Memory B cell (primary cell): ENCODE data around the gene AGAP3.

ENCODE experiments used
- ATAC-seq: fragments of 150-1000 bp; cut with Tn5 transposase; 2 replicates; pipeline ENCODE4 v1.10.0; 2021; ENCODE audit warnings: low read depth, mild to moderate bottlenecking, moderate library complexity
- DNase-seq, 2 donors: peaks; one replicate each; pipeline ENCODE4 v3.0.0; 2022; ENCODE audit warnings: low spot score in 2 of 2
- H3K27ac Mint-ChIP-seq: one replicate; pipeline ENCODE4 v1.8.0; 2022; ENCODE audit warnings: mild to moderate bottlenecking, moderate library complexity, mixed read lengths
- H3K27me3 Mint-ChIP-seq: one replicate; pipeline ENCODE4 v1.8.0; 2022; ENCODE audit warnings: mixed read lengths
- H3K36me3 Mint-ChIP-seq: one replicate; pipeline ENCODE4 v1.8.0; 2022; ENCODE audit warnings: mild to moderate bottlenecking, mixed read lengths
- H3K4me1 Mint-ChIP-seq: one replicate; pipeline ENCODE4 v1.8.0; 2022; ENCODE audit warnings: mixed read lengths
- H3K4me3 Mint-ChIP-seq: one replicate; pipeline ENCODE4 v1.8.0; 2022; ENCODE audit warnings: mild to moderate bottlenecking, moderate library complexity, mixed read lengths
- H3K9me3 Mint-ChIP-seq: one replicate; pipeline ENCODE4 v1.8.0; 2022; ENCODE audit warnings: mixed read lengths

AGAP3 gene

DNA sequence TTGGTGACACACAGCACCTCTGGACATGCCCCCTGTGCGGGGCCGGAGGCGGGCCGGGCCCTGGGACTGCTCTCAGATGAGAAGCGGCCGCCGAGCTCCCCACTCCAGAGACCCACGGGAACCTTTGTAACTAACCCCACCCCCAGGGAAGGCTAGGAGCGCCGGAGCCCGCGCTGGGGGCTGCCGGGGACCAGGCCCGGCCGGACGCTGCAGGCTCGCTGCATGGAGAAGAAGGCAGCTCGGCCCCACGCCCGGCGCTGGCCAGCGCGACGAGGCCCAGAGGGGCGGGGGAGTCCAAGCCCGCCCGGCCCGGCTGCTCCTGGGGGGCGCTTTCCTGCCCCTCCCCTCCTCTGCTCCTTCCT is 36.5 kb downstream of the AGAP3 start:
- Mint-ChIP-seq H3K4me3 (no peak overlapping the region), H3K9me3 (no peaks in the 10 kb centered on the region), H3K27me3 (no peaks in the 10 kb centered on the region), H3K27ac (no peak overlapping the region), H3K4me1 (peaks cover 4% of the 10 kb centered on the region), H3K36me3 (peaks cover 28% of the 10 kb centered on the region)
- no peak for DNase-seq
- no peak for ATAC-seq

DNA sequence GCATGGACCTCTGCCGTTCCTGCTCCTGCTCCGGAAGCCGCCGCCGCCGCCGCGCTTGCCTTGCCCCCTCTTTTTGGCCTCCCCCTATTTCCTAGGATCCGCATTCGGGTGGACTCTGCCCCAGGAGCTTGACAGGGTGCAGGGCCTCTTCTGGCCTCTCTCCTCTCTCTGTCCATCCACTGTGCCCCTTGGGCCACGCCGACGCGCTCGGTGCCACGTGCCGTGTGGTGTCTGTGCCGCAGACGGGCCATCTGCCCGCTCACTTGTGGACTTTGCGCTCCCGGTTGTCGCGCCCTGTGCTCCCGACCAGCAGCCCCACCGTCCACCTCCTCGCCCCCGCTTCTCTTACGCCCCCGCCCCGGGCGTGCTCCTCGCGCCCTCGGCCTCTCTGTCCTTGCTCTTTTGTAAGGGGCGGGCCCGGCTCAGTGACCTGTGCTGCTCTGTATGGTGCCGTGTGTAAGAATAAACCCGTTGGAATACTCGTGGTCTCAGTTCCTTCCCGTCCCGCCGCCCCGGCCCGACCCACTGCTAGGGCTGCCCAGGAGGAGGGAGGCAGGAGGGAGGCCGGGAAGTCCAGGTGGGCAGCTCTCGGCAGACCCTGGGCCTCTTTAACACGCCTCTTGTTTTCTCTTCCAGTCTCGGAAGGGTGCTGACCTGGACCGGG is 37.0 kb downstream of the AGAP3 start:
- DNase-seq, result no peak
- H3K4me3 Mint-ChIP-seq, result no peak overlapping the region
- H3K9me3 Mint-ChIP-seq, result no peaks in the 10 kb centered on the region
- H3K27ac Mint-ChIP-seq, result no peak overlapping the region
- H3K27me3 Mint-ChIP-seq, result no peaks in the 10 kb centered on the region
- ATAC-seq, result no peak
- peaks cover 4% of the 10 kb centered on the region for H3K4me1 Mint-ChIP-seq
- peaks cover 28% of the 10 kb centered on the region for H3K36me3 Mint-ChIP-seq

DNA sequence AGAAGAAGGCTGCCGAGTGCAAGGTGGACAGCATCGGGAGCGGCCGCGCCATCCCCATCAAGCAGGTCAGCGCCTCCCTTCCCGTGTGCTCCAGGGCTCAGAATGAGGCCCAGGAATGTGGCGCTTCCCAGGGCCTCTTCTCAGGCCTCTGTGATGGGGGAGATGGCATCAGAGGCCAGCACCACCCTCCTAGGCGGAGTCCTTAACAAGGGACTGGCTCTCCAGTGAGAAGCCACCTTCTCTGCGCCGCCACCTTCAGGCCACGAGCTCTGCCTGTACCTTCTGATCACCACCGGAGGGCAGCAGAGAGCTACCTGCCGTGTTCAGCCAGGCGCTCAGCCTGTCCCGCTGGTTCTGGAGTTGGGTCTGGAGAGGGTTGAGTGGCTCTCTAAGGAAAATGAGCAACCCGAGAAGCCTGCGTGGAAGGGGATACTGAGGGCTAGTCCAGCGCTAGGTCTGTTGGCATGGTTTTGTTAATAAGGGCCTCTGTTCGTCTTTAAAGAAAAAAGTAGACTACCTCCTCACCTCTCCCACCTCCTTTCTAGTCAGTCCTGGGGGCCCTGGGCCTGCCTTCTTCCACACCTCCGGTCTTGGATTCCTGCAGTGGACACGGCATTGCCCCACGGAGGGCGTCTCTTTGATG is 37.7 kb downstream of the AGAP3 start:
- H3K4me3 Mint-ChIP-seq, result no peak overlapping the region
- H3K4me1 Mint-ChIP-seq, result peaks cover 4% of the 10 kb centered on the region
- no peaks in the 10 kb centered on the region for H3K27me3 Mint-ChIP-seq
- H3K9me3 Mint-ChIP-seq, result no peaks in the 10 kb centered on the region
- DNase-seq (peak; percentile 83 to 88), ATAC-seq (peak; percentile 98)
- no peak overlapping the region for H3K27ac Mint-ChIP-seq
- peaks cover 29% of the 10 kb centered on the region for H3K36me3 Mint-ChIP-seq

DNA sequence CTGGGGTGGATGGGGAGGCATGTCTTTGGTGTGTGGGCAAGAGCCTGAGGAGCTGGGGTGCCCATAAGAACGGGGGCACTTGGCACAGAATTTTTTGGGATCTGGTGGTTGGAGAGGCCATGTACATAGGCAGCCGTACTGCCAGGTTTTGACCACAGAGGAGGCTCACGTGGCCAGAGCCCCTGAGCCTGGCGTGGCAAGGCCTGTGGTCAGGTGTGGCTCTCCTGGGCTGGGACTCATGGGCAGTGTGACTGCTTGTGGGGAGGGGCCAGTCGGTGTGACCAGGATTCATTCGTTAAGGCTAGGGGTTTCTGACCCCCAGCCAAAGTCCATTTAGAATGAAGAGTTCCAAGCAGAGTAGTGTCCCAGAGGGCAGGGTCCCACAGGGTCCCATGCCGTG is 38.2 kb downstream of the AGAP3 start:
- no peak for ATAC-seq
- peaks cover 27% of the 10 kb centered on the region for H3K36me3 Mint-ChIP-seq
- peaks cover 4% of the 10 kb centered on the region for H3K4me1 Mint-ChIP-seq
- no peak for DNase-seq
- H3K9me3 Mint-ChIP-seq, result no peaks in the 10 kb centered on the region
- H3K27ac Mint-ChIP-seq, result no peak overlapping the region
- H3K27me3 Mint-ChIP-seq, result no peaks in the 10 kb centered on the region
- H3K4me3 Mint-ChIP-seq, result no peak overlapping the region

DNA sequence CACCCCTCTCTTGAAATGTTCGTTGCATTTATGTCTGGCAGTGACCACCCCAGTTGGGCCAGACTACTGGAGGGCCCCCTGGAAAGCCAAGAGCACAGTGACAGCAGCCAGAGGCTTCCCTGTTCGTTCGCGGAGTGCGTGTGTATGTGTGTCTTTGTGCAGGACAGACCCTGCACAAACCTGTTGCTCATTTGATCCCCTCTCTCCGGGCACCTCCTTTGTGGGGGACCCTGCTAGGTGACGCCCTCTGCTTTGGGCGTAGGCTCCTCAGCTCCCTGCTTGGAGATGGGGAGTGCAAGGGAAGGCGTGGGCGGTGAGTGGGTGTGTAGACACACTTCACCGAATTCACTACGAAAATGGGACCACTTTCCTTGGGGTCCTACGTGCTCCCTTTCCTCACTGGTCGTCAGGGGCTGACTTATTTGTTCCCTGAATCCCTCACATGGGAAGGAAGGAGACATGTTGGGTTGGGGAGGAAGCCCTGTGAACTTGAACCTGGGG is 38.7 kb downstream of the AGAP3 start:
- Mint-ChIP-seq H3K36me3 (peaks cover 28% of the 10 kb centered on the region), H3K4me1 (peaks cover 4% of the 10 kb centered on the region), H3K4me3 (no peak overlapping the region), H3K27me3 (no peaks in the 10 kb centered on the region), H3K9me3 (no peaks in the 10 kb centered on the region), H3K27ac (no peak overlapping the region)
- no peak for ATAC-seq
- DNase-seq, result no peak

DNA sequence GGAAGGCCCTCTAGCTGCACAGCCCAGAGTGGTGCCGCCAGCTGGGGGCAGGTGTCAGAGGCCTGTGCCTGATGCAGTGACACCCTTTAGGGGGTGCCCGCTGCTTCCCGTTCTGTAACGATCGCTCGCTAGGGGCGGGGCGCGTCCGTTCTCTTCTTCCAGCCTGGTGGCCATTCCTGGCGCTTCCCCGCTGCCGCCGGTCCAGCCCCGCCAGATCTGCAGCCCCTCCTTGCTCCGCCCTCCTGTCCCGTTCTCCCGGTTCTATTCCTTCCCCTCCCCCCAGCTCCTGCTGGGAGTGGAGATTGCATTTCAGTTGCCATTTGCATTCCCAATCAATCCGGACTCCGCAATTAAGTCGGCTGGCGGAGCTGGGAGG is 39.2 kb downstream of the AGAP3 start:
- Mint-ChIP-seq H3K4me3 (no peak overlapping the region), H3K36me3 (peaks cover 29% of the 10 kb centered on the region), H3K27ac (no peak overlapping the region), H3K9me3 (no peaks in the 10 kb centered on the region), H3K27me3 (no peaks in the 10 kb centered on the region), H3K4me1 (peaks cover 4% of the 10 kb centered on the region)
- DNase-seq, result no peak
- no peak for ATAC-seq

DNA sequence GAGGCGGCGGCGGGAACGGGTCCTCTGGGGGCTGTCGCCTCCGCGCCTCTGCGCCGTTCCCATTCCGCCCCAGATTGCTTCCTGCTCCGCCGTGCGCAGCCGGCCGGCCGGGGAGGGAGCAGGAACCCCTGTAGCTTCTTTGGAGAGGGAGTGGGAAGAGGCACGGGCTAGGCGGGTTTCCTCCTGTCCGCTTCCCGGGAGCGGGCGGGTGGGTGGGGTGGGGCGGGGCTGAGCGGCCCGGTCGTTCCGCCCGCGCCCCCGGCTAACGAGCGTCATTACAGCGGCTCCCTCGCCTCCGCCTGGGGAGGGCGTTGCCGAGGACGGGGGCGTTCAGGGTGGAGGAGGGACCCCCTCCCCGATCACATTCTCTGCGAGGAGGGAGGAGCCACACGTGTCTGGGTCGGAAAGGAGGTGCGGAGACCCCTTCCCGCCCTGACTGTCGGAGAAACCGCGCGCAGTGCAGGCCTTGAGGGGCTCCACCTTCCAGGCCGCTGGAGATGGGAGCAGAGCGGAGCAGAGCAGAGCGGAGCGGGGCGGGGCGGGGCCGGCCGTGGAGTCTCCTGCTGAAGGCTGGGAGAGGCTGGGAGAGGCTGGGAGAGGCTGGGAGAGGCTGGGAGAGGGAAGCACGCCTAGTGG is 39.7 kb downstream of the AGAP3 start:
- H3K4me1 Mint-ChIP-seq, result peaks cover 4% of the 10 kb centered on the region
- H3K9me3 Mint-ChIP-seq, result no peaks in the 10 kb centered on the region
- H3K27ac Mint-ChIP-seq, result no peak overlapping the region
- DNase-seq (no peak), ATAC-seq (no peak)
- no peaks in the 10 kb centered on the region for H3K27me3 Mint-ChIP-seq
- H3K36me3 Mint-ChIP-seq, result peaks cover 26% of the 10 kb centered on the region
- no peak overlapping the region for H3K4me3 Mint-ChIP-seq

DNA sequence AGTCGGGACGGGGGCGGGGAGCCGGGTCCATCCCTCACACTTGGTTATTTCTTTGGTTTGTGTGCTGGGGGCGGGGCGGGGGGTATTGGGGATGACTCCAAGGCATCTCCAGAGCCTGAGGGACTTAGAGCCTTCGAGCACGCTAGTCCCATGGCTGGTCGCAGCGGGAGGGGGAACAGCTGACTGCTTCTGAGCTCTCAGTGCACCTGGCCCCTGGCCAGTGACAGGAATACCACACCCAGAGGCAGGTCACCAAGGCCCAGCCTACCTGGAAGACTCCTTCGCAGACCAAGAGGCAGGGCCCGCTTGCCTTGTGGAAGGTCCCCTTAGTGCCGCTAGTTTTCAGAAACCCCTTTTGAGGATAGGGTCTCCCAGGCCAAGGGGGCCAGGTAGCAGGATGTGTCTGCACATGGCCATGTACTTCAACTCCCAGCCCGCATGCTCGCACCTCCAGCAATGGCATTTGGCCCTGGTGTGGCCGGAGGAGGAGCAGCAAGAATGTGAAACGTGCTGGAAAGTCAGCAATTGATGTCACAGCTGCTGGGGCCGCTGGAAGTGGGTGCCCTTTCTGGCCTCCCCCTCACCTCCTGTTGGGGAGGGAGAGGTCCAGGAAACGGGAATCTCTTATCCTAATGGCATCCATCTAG is 40.3 kb downstream of the AGAP3 start:
- H3K36me3 Mint-ChIP-seq, result peaks cover 21% of the 10 kb centered on the region
- ATAC-seq, result no peak
- H3K27ac Mint-ChIP-seq, result no peak overlapping the region
- no peak overlapping the region for H3K4me3 Mint-ChIP-seq
- H3K4me1 Mint-ChIP-seq, result peaks cover 4% of the 10 kb centered on the region
- H3K9me3 Mint-ChIP-seq, result no peaks in the 10 kb centered on the region
- no peaks in the 10 kb centered on the region for H3K27me3 Mint-ChIP-seq
- no peak for DNase-seq

DNA sequence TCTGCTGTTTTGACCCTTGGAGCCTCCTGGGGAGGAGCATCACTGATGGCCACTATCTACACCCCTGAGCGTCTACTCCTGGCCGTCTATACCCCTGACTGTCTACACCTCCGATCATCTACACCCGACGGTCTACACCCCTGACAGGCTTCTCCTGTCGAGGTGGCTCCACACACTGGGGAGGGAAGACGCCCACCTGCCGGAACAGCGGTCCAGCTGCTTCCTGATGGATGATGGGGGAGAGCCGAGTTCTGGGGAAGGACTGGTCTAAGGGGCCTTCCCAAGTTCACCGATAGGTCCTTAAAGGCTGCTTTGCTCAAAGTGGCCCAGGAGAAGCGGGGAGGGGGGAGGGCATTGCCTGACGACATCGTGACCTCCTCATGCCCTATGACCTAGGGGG is 41.9 kb downstream of the AGAP3 start:
- H3K36me3 Mint-ChIP-seq, result peaks cover 19% of the 10 kb centered on the region
- no peak for ATAC-seq

DNA sequence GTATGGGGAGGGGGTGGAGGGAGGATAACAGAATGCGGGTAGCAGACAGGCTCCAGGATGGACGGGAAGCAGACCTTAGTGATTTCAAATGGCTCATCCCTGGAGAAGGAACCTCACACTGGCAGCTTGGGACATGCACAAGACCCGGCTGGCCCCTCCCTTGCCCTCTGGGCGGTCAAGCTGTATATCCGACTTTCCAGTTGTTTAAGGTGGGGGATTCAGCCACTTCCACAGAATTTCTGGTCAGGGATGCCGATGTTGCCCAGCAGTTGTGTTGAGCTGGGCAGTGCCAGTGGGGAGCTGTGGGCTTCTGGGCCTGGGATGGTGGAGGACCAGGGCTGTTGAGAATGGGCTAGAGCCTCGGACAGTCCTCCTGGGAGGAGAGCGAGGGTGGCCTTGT is 42.4 kb downstream of the AGAP3 start:
- ATAC-seq (no peak), DNase-seq (no peak)
- no peak overlapping the region for H3K27ac Mint-ChIP-seq
- H3K4me1 Mint-ChIP-seq, result peaks cover 3% of the 10 kb centered on the region
- no peak overlapping the region for H3K4me3 Mint-ChIP-seq
- H3K27me3 Mint-ChIP-seq, result no peaks in the 10 kb centered on the region
- peaks cover 15% of the 10 kb centered on the region for H3K36me3 Mint-ChIP-seq
- H3K9me3 Mint-ChIP-seq, result no peaks in the 10 kb centered on the region

More for the DNA sequence above, 41.9 kb downstream of the AGAP3 start:
- Mint-ChIP-seq H3K27ac (no peak overlapping the region), H3K9me3 (no peaks in the 10 kb centered on the region), H3K4me1 (peaks cover 4% of the 10 kb centered on the region), H3K27me3 (no peaks in the 10 kb centered on the region), H3K4me3 (no peak overlapping the region)
- no peak for DNase-seq

DNA sequence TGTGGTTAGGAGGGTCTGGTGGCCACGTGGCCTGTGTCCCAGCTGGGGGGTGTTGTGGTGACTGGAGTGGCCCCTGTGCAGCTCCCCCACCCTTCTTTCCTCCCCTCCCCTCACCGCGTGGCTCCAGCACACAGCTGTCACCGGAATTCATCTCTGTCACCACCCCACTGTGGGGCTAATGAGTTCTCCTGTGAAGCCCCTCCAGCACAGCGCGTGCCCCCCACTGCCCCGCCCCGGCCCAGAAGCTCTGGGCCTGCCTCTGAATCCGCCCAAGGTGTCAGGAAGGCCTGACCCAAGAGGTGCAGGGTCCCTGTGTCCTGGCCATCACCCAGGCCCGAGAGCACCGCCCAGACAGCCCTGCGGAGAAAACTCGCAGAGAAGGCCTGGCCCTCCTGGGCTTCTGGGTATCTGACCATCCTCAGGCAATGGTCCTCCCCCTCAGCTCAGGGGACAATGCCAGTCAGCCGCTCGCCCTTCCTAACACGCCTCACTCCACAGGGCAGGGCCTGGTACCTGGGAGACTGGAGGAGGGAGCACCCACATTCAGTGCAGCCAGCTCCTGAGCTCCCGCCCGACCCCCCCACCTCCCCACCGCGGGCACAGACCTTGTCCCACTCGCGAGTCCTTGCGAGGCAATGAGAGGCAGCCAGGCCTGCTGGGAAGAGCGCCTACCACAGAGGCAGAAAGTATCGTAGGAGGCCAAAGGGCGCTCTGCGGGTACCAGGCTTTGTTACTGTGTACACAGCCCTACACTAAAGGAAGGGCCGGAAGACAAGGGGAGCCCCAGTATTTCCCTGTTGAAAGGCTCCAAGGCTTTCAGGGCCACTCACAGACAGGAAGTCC is 43.1 kb downstream of the AGAP3 start:
- H3K27ac Mint-ChIP-seq, result no peak overlapping the region
- no peaks in the 10 kb centered on the region for H3K9me3 Mint-ChIP-seq
- H3K4me3 Mint-ChIP-seq, result no peak overlapping the region
- H3K4me1 Mint-ChIP-seq, result no peaks in the 10 kb centered on the region
- no peak for DNase-seq
- H3K36me3 Mint-ChIP-seq, result peaks cover 12% of the 10 kb centered on the region
- H3K27me3 Mint-ChIP-seq, result no peaks in the 10 kb centered on the region
- no peak for ATAC-seq

DNA sequence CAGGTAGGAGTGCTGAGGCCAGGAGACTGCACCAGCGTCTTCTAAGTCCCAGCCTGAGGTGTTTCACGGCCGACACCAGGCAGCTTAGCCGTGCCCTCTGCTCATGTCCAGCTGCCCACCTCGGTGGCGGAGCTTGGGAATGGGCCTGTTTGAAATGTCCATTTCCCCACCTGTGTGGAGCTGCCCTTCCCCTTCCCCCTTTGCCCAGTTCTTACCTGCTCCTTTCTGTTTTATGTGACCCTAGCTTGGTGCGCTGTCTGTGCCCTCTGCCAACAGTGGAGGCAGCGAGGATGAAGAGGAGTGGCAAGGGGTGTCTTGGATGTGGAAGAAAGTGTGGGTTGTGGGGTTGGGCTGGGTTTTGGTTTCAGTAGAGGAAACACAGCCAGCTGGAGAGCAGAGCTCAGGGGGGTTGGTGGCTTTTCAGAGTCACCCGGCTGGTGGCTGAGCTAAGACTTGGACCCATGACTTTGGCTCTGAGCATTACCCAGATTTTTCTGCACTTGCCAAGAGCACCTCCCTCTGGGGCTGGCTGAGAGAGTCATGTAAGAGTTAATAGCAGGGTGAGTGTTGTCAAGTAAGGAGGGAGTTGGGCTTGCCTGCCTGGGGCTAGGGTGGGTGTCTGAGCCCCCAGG is 43.8 kb downstream of the AGAP3 start:
- H3K27ac Mint-ChIP-seq, result no peak overlapping the region
- ATAC-seq (no peak), DNase-seq (no peak)
- peaks cover 13% of the 10 kb centered on the region for H3K36me3 Mint-ChIP-seq
- H3K4me3 Mint-ChIP-seq, result no peak overlapping the region
- H3K27me3 Mint-ChIP-seq, result no peaks in the 10 kb centered on the region
- H3K4me1 Mint-ChIP-seq, result no peaks in the 10 kb centered on the region
- no peaks in the 10 kb centered on the region for H3K9me3 Mint-ChIP-seq

DNA sequence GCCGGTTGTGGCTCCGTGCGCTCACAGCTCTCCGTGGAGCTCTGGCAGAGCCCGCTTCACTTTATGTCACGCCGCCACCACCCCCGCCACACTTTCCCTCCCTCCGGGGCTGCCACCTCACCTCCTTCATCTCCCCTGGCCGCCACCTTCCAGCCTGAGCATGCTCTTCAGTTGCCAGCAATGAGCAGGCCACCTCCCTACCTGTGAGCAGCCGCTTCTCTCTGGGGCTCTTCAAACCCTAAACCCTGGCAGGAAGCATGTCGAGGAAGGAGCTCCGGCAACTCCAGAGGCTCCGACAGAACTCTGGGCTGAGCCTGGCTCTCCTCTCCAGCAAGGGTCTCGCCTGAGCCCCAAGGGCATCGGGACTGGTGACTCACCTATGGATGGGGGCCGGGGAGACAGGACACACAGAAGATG is 44.5 kb downstream of the AGAP3 start:
- H3K36me3 Mint-ChIP-seq, result peaks cover 14% of the 10 kb centered on the region
- H3K4me3 Mint-ChIP-seq, result no peak overlapping the region
- H3K4me1 Mint-ChIP-seq, result no peaks in the 10 kb centered on the region
- H3K27ac Mint-ChIP-seq, result no peak overlapping the region
- no peak for DNase-seq
- H3K27me3 Mint-ChIP-seq, result no peaks in the 10 kb centered on the region
- no peaks in the 10 kb centered on the region for H3K9me3 Mint-ChIP-seq
- no peak for ATAC-seq
